Skeletal muscle satellite cell (primary cell): ENCODE data around the gene SUCLG1.

ENCODE experiments used
- H3K27me3 ChIP-seq: 2 replicates; pipeline ENCODE4 v1.7.0; 2013; ENCODE audit warnings: low read length; ENCODE audit not compliant: control insufficient read depth, insufficient read depth
- H3K36me3 ChIP-seq: 2 replicates; pipeline ENCODE4 v1.7.0; 2013; ENCODE audit warnings: mild to moderate bottlenecking, control low read depth, low read length; ENCODE audit not compliant: insufficient read depth
- H3K4me1 ChIP-seq: 2 replicates; pipeline ENCODE4 v1.7.0; 2013; ENCODE audit warnings: low read length; ENCODE audit not compliant: control insufficient read depth, insufficient read depth
- H3K4me2 ChIP-seq: 2 replicates; pipeline ENCODE4 v1.7.0; 2013; ENCODE audit warnings: mild to moderate bottlenecking, low read length
- H3K4me3 ChIP-seq: 2 replicates; pipeline ENCODE4 v1.7.0; 2013; ENCODE audit warnings: low read length
- H3K9ac ChIP-seq: 2 replicates; pipeline ENCODE4 v1.7.0; 2013; ENCODE audit warnings: mild to moderate bottlenecking, low read depth, low read length, moderate library complexity
- H3K9me3 ChIP-seq: replicated peaks from 2 replicates; pipeline ENCODE4 v1.7.0; 2013; ENCODE audit warnings: mild to moderate bottlenecking, control low read depth, low read length

The SUCLG1 gene

DNA sequence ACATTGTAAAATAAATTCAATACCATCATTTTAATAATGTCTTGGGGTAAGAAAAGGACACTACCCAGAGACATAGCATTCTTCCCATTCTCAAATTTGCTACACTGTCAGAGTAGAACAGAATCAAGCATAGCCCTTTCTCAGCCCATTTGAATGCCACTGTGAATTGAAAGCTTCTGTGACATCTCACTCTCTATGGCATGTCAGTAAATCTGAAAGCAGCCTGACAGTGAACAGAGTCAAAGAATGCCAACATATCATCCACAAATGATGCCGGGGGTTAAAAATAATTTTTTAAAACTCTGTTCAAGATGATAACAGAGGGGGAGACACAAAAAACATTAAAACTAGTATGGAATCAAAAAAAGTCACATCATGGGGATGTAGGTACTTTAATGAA, 17.6 kb downstream of the SUCLG1 start:
- Histone ChIP-seq H3K27me3 (no peaks in the 10 kb centered on the region), H3K36me3 (peaks cover 50% of the 10 kb centered on the region), H3K9me3 (no peaks in the 10 kb centered on the region), H3K9ac (no peak overlapping the region), H3K4me3 (no peak overlapping the region), H3K4me2 (no peak overlapping the region), H3K4me1 (no peaks in the 10 kb centered on the region)

DNA sequence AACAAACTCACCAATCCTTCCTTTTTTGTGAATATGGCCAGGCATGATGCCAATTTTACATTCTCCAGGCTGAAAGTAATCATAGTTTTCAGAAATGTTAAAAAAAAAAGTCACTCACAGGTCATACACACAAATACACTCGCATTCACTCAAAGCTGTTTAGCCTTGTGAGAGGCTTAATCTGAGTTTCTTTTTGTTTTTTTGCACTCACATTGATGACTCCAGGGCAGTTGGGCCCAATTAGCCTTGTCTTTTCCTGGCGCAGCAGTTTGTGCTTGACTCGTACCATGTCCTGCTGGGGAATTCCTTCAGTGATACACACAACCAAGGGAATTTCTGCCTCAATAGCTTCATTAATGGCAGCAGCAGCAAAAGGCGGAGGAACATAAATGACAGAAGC, 18.0 kb downstream of the SUCLG1 start:
- H3K9ac ChIP-seq, result no peak overlapping the region
- H3K4me3 ChIP-seq, result no peak overlapping the region
- no peak overlapping the region for H3K4me2 ChIP-seq
- no peaks in the 10 kb centered on the region for H3K27me3 ChIP-seq
- peaks cover under 1% of the 10 kb centered on the region for H3K4me1 ChIP-seq
- H3K36me3 ChIP-seq, result peaks cover 47% of the 10 kb centered on the region
- H3K9me3 ChIP-seq, result no peaks in the 10 kb centered on the region

- no peaks in the 10 kb centered on the region for H3K27me3 ChIP-seq
These were observed 23.6 kb downstream of the SUCLG1 start for GRCh38 chr2:84435345-84436025.

GRCh38 chr2:84429328-84429727, 29.8 kb downstream of the SUCLG1 start:
- Histone ChIP-seq H3K36me3 (peaks cover 45% of the 10 kb centered on the region), H3K4me2 (no peak overlapping the region), H3K9ac (no peak overlapping the region), H3K9me3 (no peaks in the 10 kb centered on the region), H3K4me3 (no peak overlapping the region), H3K27me3 (no peaks in the 10 kb centered on the region), H3K4me1 (no peaks in the 10 kb centered on the region)

More at GRCh38 chr2:84435345-84436025, 23.6 kb downstream of the SUCLG1 start:
- Histone ChIP-seq H3K4me2 (no peak overlapping the region), H3K9ac (no peak overlapping the region), H3K36me3 (peaks cover 46% of the 10 kb centered on the region), H3K4me3 (no peak overlapping the region), H3K4me1 (peaks cover 3% of the 10 kb centered on the region), H3K9me3 (no peaks in the 10 kb centered on the region)

DNA sequence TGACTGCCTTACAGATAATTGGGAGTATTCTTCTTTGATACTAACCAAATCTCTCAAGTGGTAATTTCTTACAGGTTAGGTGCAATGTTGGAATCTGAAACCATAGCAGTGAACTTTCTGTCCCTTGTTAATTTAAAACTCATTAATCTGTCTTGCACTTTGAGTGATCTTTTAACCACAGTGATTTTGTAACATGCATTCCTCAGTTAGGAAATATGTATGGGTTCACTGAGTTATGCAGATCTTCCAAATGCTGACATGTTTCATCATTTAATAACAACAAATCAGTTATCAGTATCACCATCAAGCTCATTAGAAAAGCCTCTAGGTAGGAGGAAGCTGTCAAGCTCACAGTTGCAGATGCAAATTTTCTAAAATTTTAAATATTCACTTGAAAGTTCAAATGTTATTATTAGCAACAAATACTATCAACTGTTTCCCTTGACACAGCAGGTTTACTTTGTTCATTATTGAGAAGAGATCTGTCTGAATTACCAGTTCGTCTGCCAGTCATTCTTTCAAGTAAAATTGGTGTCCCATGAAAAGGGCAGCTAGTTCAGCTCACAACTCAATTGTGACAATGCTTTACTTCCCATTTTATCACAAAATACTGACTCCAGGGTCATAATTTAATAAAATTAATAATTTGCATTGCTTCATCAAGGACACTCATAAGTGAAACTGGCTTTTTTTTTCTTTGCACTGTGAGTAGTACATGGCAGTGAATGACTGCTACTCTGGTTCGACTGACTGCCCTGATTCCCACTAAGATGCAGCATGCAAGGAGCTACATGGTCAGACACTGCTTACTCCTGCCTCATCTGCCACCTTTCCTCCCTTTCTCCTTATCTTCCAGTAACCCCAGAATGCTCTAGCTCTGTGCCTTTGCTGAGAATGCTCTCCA, 31.6 kb downstream of the SUCLG1 start:
- no peak overlapping the region for H3K4me3 ChIP-seq
- no peak overlapping the region for H3K4me2 ChIP-seq
- H3K9ac ChIP-seq, result no peak overlapping the region
- H3K36me3 ChIP-seq, result peaks cover 38% of the 10 kb centered on the region
- H3K9me3 ChIP-seq, result no peaks in the 10 kb centered on the region
- H3K4me1 ChIP-seq, result no peaks in the 10 kb centered on the region
- no peaks in the 10 kb centered on the region for H3K27me3 ChIP-seq

DNA sequence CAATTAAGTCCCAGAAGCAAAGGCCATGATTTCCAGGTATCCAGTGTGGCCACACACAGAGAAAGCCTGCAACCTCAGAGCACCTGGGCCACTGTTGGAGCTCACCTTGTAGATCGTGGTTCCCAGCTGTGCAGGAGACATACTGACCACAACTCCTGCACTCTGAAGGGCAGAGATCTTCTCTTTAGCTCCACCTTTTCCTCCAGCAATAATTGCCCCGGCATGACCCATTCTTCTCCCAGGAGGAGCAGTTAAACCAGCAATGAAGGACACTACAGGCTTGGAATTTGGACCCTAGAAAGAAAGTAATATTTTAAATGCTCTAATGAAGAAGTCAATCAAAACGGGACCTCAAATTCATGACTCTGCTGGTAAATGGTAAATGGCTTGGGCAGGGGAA, 33.8 kb downstream of the SUCLG1 start:
- Histone ChIP-seq H3K9me3 (no peaks in the 10 kb centered on the region), H3K9ac (no peak overlapping the region), H3K4me3 (no peak overlapping the region), H3K4me2 (no peak overlapping the region), H3K27me3 (no peaks in the 10 kb centered on the region), H3K4me1 (no peaks in the 10 kb centered on the region), H3K36me3 (peaks cover 24% of the 10 kb centered on the region)

DNA sequence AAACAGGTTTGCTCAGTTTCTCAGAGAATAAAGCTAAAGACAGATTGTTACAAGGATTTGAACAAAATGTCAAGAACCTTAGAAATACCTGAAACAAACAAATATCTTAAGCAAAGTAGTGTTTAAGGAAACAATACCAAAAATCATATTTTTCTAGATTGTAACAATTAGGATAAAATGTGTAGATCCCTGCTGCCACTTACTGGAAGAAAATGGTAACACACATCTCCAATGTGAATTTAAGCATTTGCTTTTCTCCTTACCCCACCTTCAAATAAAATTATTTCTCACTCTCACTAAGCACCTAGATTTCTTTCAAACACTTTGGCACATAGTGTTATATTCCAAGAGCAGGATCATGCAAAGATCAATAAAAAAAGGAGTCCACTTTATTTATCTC, 34.9 kb downstream of the SUCLG1 start:
- no peaks in the 10 kb centered on the region for H3K9me3 ChIP-seq
- no peaks in the 10 kb centered on the region for H3K4me1 ChIP-seq
- peaks cover 13% of the 10 kb centered on the region for H3K36me3 ChIP-seq
- no peaks in the 10 kb centered on the region for H3K27me3 ChIP-seq
- no peak overlapping the region for H3K4me2 ChIP-seq
- no peak overlapping the region for H3K4me3 ChIP-seq
- no peak overlapping the region for H3K9ac ChIP-seq

DNA sequence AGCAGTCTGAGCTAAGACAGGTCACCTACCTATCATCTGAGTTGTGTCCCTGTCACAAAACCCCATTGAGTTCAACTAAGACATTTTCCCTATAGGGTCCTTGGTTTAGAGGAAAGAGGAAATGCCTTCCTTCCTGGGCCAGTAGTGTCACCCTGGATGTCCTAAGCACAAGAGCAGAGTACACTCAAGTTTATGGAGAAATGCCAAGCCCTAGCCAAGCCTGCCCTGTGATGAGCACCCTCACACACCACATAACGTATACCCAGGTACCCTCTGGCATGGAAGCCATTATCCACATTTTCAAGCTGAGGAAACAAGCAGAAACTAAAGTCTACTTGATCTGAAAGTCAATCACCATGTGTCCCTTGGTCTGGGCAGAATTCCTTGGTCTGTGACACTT, 37.3 kb downstream of the SUCLG1 start:
- Histone ChIP-seq H3K9ac (no peak overlapping the region), H3K36me3 (peaks cover 3% of the 10 kb centered on the region), H3K4me2 (no peak overlapping the region), H3K27me3 (no peaks in the 10 kb centered on the region), H3K4me3 (no peak overlapping the region), H3K9me3 (no peaks in the 10 kb centered on the region), H3K4me1 (no peaks in the 10 kb centered on the region)

DNA sequence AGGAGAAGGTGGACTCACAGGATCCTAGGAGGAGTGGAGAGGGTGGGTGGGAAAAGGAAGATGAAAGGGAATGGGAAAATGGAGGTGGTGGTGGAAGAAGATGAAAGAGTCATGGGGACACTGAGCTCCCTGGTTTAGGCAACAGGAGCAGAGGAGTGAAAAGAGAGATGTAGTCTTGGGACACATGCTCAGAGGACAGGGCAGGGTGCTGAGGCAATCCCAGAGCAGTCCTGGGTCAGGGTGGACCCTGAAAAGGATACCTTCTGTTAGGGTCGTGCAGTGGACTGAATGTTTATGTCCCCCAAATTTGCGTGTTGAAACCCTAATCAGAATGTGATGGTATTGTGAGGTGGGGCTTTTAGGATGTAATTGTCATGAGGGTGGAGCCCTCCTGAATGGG, 37.9 kb downstream of the SUCLG1 start:
- Histone ChIP-seq H3K9ac (no peak overlapping the region), H3K9me3 (no peaks in the 10 kb centered on the region), H3K36me3 (peaks cover 3% of the 10 kb centered on the region), H3K4me3 (no peak overlapping the region), H3K4me2 (no peak overlapping the region), H3K4me1 (no peaks in the 10 kb centered on the region), H3K27me3 (peaks cover under 1% of the 10 kb centered on the region)

DNA sequence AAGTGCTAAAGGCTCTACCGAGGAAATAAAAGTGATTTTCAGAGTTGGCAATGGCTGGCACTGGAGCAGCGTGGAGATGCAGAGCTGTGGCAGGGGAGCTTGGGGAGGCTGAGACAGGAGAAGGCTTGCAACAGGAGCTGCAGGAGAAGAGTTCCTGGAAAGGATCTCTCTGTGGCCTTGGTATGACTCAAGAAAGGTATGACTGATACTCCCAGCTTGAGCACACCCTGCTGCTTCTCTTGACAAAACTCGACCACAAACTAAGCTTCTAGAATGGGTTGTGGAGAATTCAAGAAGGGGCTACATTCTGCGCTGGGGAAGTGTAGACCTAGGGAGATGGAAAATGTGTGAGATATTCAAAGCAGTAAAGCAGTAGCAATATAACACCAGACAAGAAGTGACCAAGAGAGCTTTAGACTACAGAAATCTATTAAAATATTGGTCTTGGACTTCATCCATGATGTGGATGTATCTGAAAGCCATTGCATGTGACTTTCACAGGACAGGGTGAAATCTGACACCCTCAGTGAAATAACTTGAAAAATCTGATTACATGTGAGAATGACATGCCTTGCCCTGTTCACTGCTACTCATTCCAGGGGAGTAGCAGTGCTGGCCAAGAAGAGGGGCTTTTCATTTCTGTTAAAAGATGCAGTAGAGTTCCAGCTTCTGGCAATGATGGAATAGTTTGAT, 41.5 kb downstream of the SUCLG1 start:
- Histone ChIP-seq H3K9ac (no peak overlapping the region), H3K4me1 (no peaks in the 10 kb centered on the region), H3K27me3 (peaks cover 2% of the 10 kb centered on the region), H3K4me3 (no peak overlapping the region), H3K4me2 (no peak overlapping the region), H3K36me3 (peaks cover 3% of the 10 kb centered on the region), H3K9me3 (no peaks in the 10 kb centered on the region)

DNA sequence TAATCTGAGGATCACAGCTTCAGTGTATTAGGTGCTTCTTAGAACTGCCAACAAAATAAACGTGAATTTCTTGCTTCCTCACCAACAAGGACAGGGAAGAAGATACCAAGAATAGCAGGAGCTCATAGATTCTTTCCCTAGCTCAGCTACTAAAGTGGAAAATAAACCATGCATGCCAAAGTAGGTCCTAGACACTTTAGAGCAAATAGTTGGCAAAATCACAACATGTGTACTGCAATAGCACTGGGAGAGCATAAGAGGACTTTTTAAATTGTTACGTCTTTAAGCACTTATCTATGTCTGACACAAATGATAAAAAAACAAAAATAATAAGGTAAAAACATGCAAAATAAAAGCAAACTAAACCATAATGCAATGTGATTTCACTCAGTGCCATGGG, 49.5 kb downstream of the SUCLG1 start:
- H3K9ac ChIP-seq, result no peak overlapping the region
- no peaks in the 10 kb centered on the region for H3K4me1 ChIP-seq
- no peaks in the 10 kb centered on the region for H3K36me3 ChIP-seq
- peaks cover 9% of the 10 kb centered on the region for H3K27me3 ChIP-seq
- H3K4me3 ChIP-seq, result no peak overlapping the region
- H3K4me2 ChIP-seq, result no peak overlapping the region
- no peaks in the 10 kb centered on the region for H3K9me3 ChIP-seq
